GM12864 (cell line): ENCODE results near the gene TPRG1L.
A peak's percentile ranks its signal among the peaks of the same experiment; 100 is the strongest.
"Not testable (repeated sequence)": the region's sequence is repeated elsewhere in the genome, so short reads cannot be mapped to it uniquely, and the experiment has no call there.

Source experiments
- DNase-seq: peaks from one replicate; pipeline ENCODE4 v3.0.0-alpha.2; 2011; ENCODE audit warnings: low read depth
- H3K4me3 ChIP-seq: 2 replicates; pipeline ENCODE4 v1.5.1; 2011; ENCODE audit warnings: mild to moderate bottlenecking, low read depth, low read length, control low read depth
- TF ChIP-seq, protein P1 (sequence below): IDR thresholded peaks from 2 replicates; pipeline ENCODE4 v1.5.1; 2011; ENCODE audit warnings: low read depth, mild to moderate bottlenecking, moderate library complexity, low read length, control low read depth, inconsistent platforms; ENCODE audit errors: missing control alignments

TPRG1L gene

DNA sequence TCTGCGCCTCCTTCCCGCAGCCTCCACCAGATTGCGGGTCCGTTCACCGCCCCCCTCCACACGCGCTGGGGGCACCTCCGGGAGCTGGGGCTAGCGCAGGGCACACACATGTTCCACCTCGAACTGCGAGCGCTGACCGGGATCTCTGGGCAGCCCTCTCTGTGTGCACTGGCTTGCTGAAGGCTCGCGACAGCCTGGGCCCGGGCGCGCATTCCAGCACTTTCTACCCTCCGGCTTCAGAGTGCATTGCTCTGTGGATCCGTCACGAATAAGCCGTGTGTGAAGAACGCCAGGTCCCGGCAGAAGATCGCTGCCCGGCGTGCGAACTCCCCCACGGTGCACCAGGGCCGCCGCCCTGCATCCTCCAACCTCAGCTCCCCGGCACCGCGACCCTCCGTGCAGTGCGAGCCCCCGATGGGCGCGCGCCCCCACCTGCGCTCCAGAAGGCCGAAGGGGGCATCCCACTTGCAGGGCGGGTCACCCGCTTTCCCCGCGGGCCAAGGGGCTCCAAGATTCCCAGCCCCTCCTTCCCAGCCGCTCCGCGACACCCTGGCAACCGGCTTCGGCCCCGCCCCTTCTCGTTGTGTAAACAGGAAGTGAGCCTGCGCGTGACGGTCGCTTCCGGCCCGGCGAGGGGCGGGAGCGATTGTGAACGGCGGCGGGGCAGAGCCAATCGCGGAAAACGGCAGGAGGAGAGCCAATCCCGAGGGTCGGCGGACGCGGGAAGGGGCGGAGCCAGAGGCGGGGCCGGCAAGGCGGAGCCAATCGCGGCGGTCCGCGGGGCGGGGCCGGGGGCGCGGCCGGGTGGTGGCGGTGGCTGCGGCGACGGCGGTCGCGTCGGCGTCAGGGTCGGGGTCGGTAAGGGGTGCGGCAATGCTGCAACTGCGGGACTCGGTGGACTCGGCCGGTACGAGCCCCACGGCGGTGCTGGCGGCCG, at the start of gene TPRG1L:
Gene TPRG1L, plus strand, starts transcription at position 816 of the 937 bp plus-strand sequence. Its CDS starts 58 bp downstream, at position 874.
- peak within 1 kb of the TSS; percentile 76 for H3K4me3 ChIP-seq
- TF ChIP-seq, protein P1, sequence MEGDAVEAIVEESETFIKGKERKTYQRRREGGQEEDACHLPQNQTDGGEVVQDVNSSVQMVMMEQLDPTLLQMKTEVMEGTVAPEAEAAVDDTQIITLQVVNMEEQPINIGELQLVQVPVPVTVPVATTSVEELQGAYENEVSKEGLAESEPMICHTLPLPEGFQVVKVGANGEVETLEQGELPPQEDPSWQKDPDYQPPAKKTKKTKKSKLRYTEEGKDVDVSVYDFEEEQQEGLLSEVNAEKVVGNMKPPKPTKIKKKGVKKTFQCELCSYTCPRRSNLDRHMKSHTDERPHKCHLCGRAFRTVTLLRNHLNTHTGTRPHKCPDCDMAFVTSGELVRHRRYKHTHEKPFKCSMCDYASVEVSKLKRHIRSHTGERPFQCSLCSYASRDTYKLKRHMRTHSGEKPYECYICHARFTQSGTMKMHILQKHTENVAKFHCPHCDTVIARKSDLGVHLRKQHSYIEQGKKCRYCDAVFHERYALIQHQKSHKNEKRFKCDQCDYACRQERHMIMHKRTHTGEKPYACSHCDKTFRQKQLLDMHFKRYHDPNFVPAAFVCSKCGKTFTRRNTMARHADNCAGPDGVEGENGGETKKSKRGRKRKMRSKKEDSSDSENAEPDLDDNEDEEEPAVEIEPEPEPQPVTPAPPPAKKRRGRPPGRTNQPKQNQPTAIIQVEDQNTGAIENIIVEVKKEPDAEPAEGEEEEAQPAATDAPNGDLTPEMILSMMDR, result no peak
- peak; percentile 79 for DNase-seq

DNA sequence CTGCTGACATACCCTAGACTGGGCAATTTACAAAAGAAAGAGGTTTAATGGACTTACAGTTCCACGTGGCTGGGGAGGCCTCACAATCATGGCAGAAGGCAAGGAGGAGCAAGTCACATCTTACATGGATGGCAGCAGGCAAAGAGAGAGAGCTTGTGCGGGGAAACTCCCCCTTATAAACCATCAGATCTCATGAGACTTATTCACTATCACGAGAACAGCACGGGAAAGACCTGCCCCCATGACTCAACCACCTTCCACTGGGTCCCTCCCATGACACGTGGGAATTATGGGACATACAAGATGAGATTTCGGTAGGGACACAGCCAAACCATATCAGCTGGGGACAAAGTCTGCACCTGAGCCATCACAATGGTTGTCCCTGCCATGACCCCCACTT, 49.3 kb upstream of the TPRG1L start:
- H3K4me3 ChIP-seq, result not testable (repeated sequence)

DNA sequence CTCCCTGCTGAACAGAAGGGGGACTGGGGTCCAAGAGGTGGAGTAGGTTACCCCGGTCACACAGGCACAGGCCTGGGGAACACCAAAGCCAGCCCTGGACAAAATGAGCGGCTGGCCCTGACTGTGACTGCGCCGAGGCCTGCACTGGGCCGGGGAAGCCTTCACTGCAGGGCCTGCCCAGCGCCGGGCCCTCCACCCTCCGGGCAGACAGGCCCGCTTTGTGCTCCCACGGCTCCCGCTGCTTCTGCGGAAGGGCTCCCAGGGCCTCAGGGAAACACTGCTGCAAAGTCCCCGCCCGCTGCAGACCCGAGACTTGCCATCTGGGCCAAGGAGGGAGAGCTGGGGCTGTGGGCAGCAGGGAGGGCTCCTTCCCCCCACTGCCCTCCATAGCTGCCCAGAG, 48.8 kb upstream of the TPRG1L start:
- TF ChIP-seq, protein P1, result no peak
- no peak for DNase-seq
- no peak overlapping the region for H3K4me3 ChIP-seq

More for the DNA sequence above, 49.3 kb upstream of the TPRG1L start:
- not testable (repeated sequence) for DNase-seq

DNA sequence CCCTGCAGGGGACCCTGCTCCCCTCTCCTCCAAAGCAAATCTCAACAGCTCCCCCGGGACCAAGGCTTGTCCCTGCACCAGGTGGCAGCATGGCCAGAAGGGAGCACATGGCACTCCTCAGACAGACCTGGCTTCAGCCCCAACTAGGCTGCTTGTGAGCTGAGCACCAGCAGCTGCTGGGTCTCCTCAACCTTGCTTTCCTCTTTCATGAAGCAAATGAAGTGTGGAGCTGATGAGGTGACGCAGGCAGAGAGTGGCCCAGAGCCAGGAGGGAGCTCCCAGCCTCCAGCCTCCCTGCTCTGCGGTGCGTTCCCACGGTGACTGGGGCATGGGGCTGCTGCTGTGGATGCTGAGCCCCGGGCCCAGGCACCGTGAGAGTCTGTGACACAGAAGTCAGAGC, 47.5 kb upstream of the TPRG1L start:
- DNase-seq, result no peak

DNA sequence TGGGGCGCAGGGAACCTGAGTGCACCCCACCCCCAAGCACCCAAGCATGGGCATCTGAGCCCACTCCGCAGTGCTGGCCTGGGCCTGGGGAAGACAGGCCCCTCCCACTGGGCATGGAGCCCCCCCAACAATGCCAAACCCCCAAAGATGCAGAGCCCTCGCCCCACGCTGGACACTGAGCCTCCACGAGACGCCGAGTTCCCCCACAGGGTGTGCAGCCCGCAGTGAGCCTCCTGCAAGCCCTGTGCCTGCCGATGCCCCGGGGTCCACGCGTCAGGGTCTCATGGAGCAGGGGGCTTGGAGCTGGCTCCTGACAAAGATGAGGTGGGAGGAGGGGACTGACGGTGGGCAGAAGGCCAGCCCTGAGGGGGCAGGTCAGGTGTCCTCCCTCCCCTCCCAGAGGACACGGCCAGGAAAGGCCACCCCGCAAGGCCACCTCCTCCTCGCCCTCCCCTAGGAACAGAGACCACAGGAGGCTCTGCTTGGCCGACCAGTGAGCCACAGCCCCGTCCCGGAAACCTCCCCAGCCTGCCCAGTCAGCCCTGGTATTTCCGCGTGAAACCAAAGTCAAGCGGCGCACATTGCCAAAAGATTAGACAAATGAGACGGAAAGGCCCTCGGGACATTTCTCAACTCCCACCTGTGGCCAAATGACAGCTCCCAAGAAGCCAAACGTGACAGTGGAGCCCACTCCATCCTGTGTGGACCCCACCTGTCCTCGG, 46.9 kb upstream of the TPRG1L start:
- DNase-seq, result no peak
- TF ChIP-seq, protein P1, result no peak
- H3K4me3 ChIP-seq, result no peak overlapping the region

More for the DNA sequence above, 47.5 kb upstream of the TPRG1L start:
- TF ChIP-seq, protein P1, result no peak
- no peak overlapping the region for H3K4me3 ChIP-seq

DNA sequence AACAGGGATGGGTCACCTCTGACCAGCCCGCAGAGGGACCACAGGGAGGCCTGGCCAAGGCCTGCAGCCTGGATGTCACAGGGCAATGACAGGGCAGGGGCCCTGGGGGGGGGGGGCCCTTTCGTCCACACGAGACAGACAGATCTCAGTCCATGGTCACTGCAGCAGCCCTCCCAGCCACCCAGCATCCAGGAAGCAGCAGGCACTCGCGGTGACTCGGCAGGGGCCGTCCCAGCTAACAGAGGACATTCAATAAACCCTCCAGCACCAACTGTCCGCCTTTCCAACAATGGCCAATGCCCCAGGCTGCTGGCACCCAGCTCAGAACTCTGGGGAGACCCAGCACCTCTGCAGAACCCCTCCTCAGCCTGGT, 46.4 kb upstream of the TPRG1L start:
- TF ChIP-seq, protein P1, result no peak
- no peak for DNase-seq
- H3K4me3 ChIP-seq, result no peak overlapping the region

DNA sequence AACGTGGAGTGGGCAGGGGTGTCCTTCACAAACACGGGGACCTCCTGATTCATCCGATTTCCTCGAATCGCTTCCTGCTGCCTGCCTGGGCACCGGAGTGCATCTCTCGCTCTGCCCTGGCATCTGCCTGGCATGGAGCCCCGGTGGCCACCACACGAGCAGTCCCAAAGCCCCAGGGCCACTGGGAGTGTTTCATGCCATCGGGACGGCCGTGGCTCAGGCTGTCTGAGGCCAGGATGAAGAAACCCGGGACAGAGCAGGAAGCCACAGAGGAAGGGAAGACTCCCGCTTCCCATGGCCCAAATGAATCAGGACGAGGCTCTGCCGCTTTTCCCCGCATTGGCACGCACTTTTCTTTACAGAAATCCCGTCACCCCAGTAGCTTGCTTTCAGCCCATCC, 45.9 kb upstream of the TPRG1L start:
- TF ChIP-seq, protein P1, result no peak
- DNase-seq, result no peak
- no peak overlapping the region for H3K4me3 ChIP-seq
